GM23248 (cell line): Measurements from ENCODE around the gene FRAS1. TPM values are rescaled to one million over a fixed set of nuclear protein-coding genes. Genes with fewer than 3 reads are reported as not detected.

ENCODE experiments used
- DNase-seq: peaks from one replicate; pipeline ENCODE4 v3.0.0-alpha.2; 2015
- H2AFZ ChIP-seq: fragments of 200-600 bp; sonication (generic); 2 replicates; pipeline ENCODE4 v1.6.1; 2016; ENCODE audit warnings: antibody characterized with exemption
- H3F3A ChIP-seq: fragments of 200-600 bp; sonication (generic); 2 replicates; pipeline ENCODE4 v1.6.1; 2016; ENCODE audit warnings: mild to moderate bottlenecking, antibody characterized with exemption, mixed run types; ENCODE audit not compliant: insufficient read depth
- H3K27ac ChIP-seq: fragments of 200-600 bp; sonication (generic); 2 replicates; pipeline ENCODE4 v1.5.1; 2016; ENCODE audit warnings: mild to moderate bottlenecking
- H3K27me3 ChIP-seq: fragments of 200-600 bp; sonication (generic); replicated peaks from 2 replicates; pipeline ENCODE4 v1.6.1; 2016; ENCODE audit warnings: mild to moderate bottlenecking; ENCODE audit not compliant: insufficient read depth
- H3K36me3 ChIP-seq: fragments of 200-600 bp; sonication (generic); 2 replicates; pipeline ENCODE4 v1.6.1; 2016; ENCODE audit warnings: low read depth, mild to moderate bottlenecking
- H3K4me1 ChIP-seq: fragments of 200-600 bp; sonication (generic); 2 replicates; pipeline ENCODE4 v1.6.1; 2016; ENCODE audit warnings: mild to moderate bottlenecking; ENCODE audit not compliant: insufficient read depth
- H3K4me2 ChIP-seq: fragments of 200-600 bp; sonication (generic); one replicate; pipeline ENCODE4 v1.6.1; 2016; ENCODE audit warnings: mild to moderate bottlenecking; ENCODE audit not compliant: unreplicated experiment
- H3K4me3 ChIP-seq: fragments of 200-600 bp; sonication (generic); 2 replicates; pipeline ENCODE4 v1.5.1; 2016; ENCODE audit warnings: mild to moderate bottlenecking
- H3K79me2 ChIP-seq: fragments of 200-600 bp; sonication (generic); 2 replicates; pipeline ENCODE4 v1.6.1; 2016; ENCODE audit warnings: mild to moderate bottlenecking; ENCODE audit not compliant: insufficient read depth
- H3K9ac ChIP-seq: fragments of 200-600 bp; sonication (generic); 2 replicates; pipeline ENCODE4 v1.6.1; 2016; ENCODE audit warnings: mild to moderate bottlenecking
- H3K9me2 ChIP-seq: fragments of 200-600 bp; sonication (generic); 2 replicates; pipeline ENCODE4 v1.6.1; 2016; ENCODE audit warnings: mixed run types, mild to moderate bottlenecking, moderate library complexity; ENCODE audit not compliant: insufficient read depth
- H3K9me3 ChIP-seq: fragments of 200-600 bp; sonication (generic); one replicate; pipeline ENCODE4 v1.6.1; 2017; ENCODE audit warnings: low read depth
- H4K20me1 ChIP-seq: fragments of 200-600 bp; sonication (generic); 2 replicates; pipeline ENCODE4 v1.6.0; 2016; ENCODE audit not compliant: insufficient read depth
- EZH2 ChIP-seq: fragments of 200-600 bp; sonication (generic); IDR thresholded peaks from 2 replicates; pipeline ENCODE4 v1.6.1; 2018; ENCODE audit warnings: antibody characterized with exemption, mild to moderate bottlenecking; ENCODE audit not compliant: insufficient read depth, poor library complexity, severe bottlenecking
- EZH2phosphoT487 ChIP-seq: fragments of 200-600 bp; sonication (generic); IDR thresholded peaks from 2 replicates; pipeline ENCODE4 v1.6.1; 2018; ENCODE audit warnings: antibody characterized with exemption, moderate library complexity, mild to moderate bottlenecking, low read depth; ENCODE audit not compliant: insufficient read depth
- WGBS, 2 experiments: methylation state at CpG; one replicate each; pipeline ENCODE4 v1.1.6; 2015 to 2017; ENCODE audit warnings: low lambda C conversion rate in 2 of 2, low coverage in 1 of 2; ENCODE audit errors: missing lambda C conversion rate in 2 of 2; 5-methylcytosine and 5-hydroxymethylcytosine counted together
- in situ Hi-C: fragments of 300-500 bp; cut with MboI; formaldehyde crosslinking; loops from 2 replicates; pipeline ENCODE4 v1.15.0; 2020
- polyA plus RNA-seq: library from polyadenylated mRNA; unstranded; fragments of >200 nt; fragmentation: Nextera tagmentation; extraction: Ambion mirVana; gene quantifications from 2 replicates; pipeline ENCODE4 v1.2.1, GENCODE V29; 2016
- total RNA-seq: library from RNA; depleted of rRNA; stranded (reverse); fragments of >200 nt; shearing (Covaris generic); gene quantifications from 2 replicates; pipeline ENCODE4 v1.2.3, GENCODE V29; 2014

Gene FRAS1
- total and polyA plus RNA-seq, 2 experiments from 2014 or later = 6.5 to 19.8 TPM

- H3K9ac ChIP-seq = no peak overlapping the region
- TF ChIP-seq EZH2phosphoT487 = no peak
- TF ChIP-seq EZH2 = no peak
- WGBS, 2 experiments = 84 to 97% methylated on average over 4 of the region's 4 CpGs
- H3K36me3 ChIP-seq = no peaks in the 10 kb centered on the region
- in situ Hi-C loops = no loop called here
- peak; percentile 44 for DNase-seq
- no peaks in the 10 kb centered on the region for H3K9me3 ChIP-seq
- H4K20me1 ChIP-seq = no peaks in the 10 kb centered on the region
- no peak overlapping the region for H2AFZ ChIP-seq
- no peaks in the 10 kb centered on the region for H3K79me2 ChIP-seq
- H3K4me2 ChIP-seq = no peak overlapping the region
- H3K4me1 ChIP-seq = peaks cover 14% of the 10 kb centered on the region
- peaks cover 4% of the 10 kb centered on the region; the same call in 1 of the 2 replicates for H3F3A ChIP-seq
- no peak overlapping the region for H3K4me3 ChIP-seq
- H3K9me2 ChIP-seq = no peaks in the 10 kb centered on the region
- H3K27me3 ChIP-seq = no peaks in the 10 kb centered on the region
- 0 out of 2 replicates have a peak overlapping the region, but pooled peaks have one; percentile 11 for H3K27ac ChIP-seq
Measured at GRCh38 chr4:78534286-78534955, 477.3 kb downstream of the FRAS1 start.

- peak; percentile 85 for DNase-seq
- WGBS, 2 experiments = 50 to 55% methylated on average over 5 of the region's 5 CpGs
- H3K9me3 ChIP-seq = no peaks in the 10 kb centered on the region
Measured at GRCh38 chr4:78542373-78542772, 485.2 kb downstream of the FRAS1 start.

GRCh38 chr4:78543424-78544125 is 486.5 kb downstream of the FRAS1 start:
- H3K4me1 ChIP-seq = peaks cover 27% of the 10 kb centered on the region
- H3K79me2 ChIP-seq = no peaks in the 10 kb centered on the region
- no peak for TF ChIP-seq EZH2phosphoT487
- TF ChIP-seq EZH2 = no peak
- 84 to 91% methylated on average over 2 of the region's 2 CpGs for WGBS, 2 experiments
- H3K4me2 ChIP-seq = no peak overlapping the region
- no peaks in the 10 kb centered on the region for H3K9me3 ChIP-seq
- no peaks in the 10 kb centered on the region for H3K9me2 ChIP-seq
- peaks cover 25% of the 10 kb centered on the region for H3F3A ChIP-seq
- no peak overlapping the region for H3K9ac ChIP-seq
- no peaks in the 10 kb centered on the region for H3K27me3 ChIP-seq
- in situ Hi-C loops = no loop called here
- H3K36me3 ChIP-seq = no peaks in the 10 kb centered on the region
- no peak overlapping the region for H2AFZ ChIP-seq
- no peak overlapping the region for H3K4me3 ChIP-seq
- no peaks in the 10 kb centered on the region for H4K20me1 ChIP-seq
- no peak overlapping the region for H3K27ac ChIP-seq
- peak; percentile 31 for DNase-seq

More at GRCh38 chr4:78542373-78542772, 485.2 kb downstream of the FRAS1 start:
- in situ Hi-C loops = no loop called here
- TF ChIP-seq EZH2phosphoT487 (no peak), EZH2 (no peak)
- H3K9me2 ChIP-seq = no peaks in the 10 kb centered on the region
- no peaks in the 10 kb centered on the region for H4K20me1 ChIP-seq
- no peak overlapping the region for H3K9ac ChIP-seq
- H3K4me1 ChIP-seq = peaks cover 27% of the 10 kb centered on the region
- no peaks in the 10 kb centered on the region for H3K27me3 ChIP-seq
- H3K27ac ChIP-seq = peak overlapping the region; percentile 42
- no peak overlapping the region for H2AFZ ChIP-seq
- H3K79me2 ChIP-seq = no peaks in the 10 kb centered on the region
- no peak overlapping the region for H3K4me2 ChIP-seq
- no peaks in the 10 kb centered on the region for H3K36me3 ChIP-seq
- peaks cover 25% of the 10 kb centered on the region for H3F3A ChIP-seq
- H3K4me3 ChIP-seq = no peak overlapping the region

- no peaks in the 10 kb centered on the region for H3K9me2 ChIP-seq
- H3K4me3 ChIP-seq = no peak overlapping the region
- H2AFZ ChIP-seq = no peak overlapping the region
- H3F3A ChIP-seq = peaks cover 25% of the 10 kb centered on the region
- no peaks in the 10 kb centered on the region for H3K36me3 ChIP-seq
- TF ChIP-seq EZH2phosphoT487 = no peak
- no peak for TF ChIP-seq EZH2
- no peaks in the 10 kb centered on the region for H3K27me3 ChIP-seq
- no peak overlapping the region for H3K4me2 ChIP-seq
- no peaks in the 10 kb centered on the region for H3K79me2 ChIP-seq
- H3K9ac ChIP-seq = no peak overlapping the region
- H4K20me1 ChIP-seq = no peaks in the 10 kb centered on the region
- no peaks in the 10 kb centered on the region for H3K9me3 ChIP-seq
- no peak overlapping the region for H3K27ac ChIP-seq
- 56 to 60% methylated on average over 2 of the region's 2 CpGs for WGBS, 2 experiments
- in situ Hi-C loops = no loop called here
- no peak for DNase-seq
- peaks cover 27% of the 10 kb centered on the region for H3K4me1 ChIP-seq
Measured at GRCh38 chr4:78544678-78545077, 487.6 kb downstream of the FRAS1 start.
